ENCODE data around the gene CSMD2.

GRCh38 chr1:33473900-33474299, 691.1 kb downstream of the CSMD2 start:
- TF ChIP-seq ZFP30 (CRISPR knock-in tag; IDR thresholded peaks at IDR 0.05) (no peak), ARNTL (CRISPR knock-in tag; IDR thresholded peaks at IDR 0.05; ENCODE audit: borderline replicate concordance, low read depth) (no peak), ESRRG (CRISPR knock-in tag; IDR thresholded peaks at IDR 0.05) (no peak), CSRNP3 (CRISPR knock-in tag; IDR thresholded peaks at IDR 0.05) (no peak)
- TF ChIP-seq, protein P1, sequence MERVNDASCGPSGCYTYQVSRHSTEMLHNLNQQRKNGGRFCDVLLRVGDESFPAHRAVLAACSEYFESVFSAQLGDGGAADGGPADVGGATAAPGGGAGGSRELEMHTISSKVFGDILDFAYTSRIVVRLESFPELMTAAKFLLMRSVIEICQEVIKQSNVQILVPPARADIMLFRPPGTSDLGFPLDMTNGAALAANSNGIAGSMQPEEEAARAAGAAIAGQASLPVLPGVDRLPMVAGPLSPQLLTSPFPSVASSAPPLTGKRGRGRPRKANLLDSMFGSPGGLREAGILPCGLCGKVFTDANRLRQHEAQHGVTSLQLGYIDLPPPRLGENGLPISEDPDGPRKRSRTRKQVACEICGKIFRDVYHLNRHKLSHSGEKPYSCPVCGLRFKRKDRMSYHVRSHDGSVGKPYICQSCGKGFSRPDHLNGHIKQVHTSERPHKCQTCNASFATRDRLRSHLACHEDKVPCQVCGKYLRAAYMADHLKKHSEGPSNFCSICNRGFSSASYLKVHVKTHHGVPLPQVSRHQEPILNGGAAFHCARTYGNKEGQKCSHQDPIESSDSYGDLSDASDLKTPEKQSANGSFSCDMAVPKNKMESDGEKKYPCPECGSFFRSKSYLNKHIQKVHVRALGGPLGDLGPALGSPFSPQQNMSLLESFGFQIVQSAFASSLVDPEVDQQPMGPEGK (CRISPR knock-in tag; IDR thresholded peaks at IDR 0.05; ENCODE audit: borderline replicate concordance): no peak

Data from SK-N-SH treated with all-trans-retinoic acid at 6 μM for 48 hours (cell line).